ENCODE measurements around the gene ANGPTL8.
A peak's percentile ranks its signal among the peaks of the same experiment; 100 is the strongest.

Gene ANGPTL8

GRCh38 chr19:11265177-11265784, 25.9 kb downstream of the ANGPTL8 start:
- no peaks in the 10 kb centered on the region for H3K36me3 ChIP-seq (replicated peaks in 1 of 2; ENCODE audit: control insufficient read depth in 2 of 2, insufficient read depth in 2 of 2, low read length in 2 of 2)
- H4K8ac ChIP-seq (ENCODE audit: low read depth, low read length), result no peak overlapping the region
- no peak overlapping the region for H2BK5ac ChIP-seq (ENCODE audit: low read length)
- no peak overlapping the region for H3K9ac ChIP-seq (ENCODE audit: low read depth, low read length, poor library complexity)
- H3K4ac ChIP-seq (ENCODE audit: low read length), result no peak overlapping the region
- peak overlapping the region; percentile 1 for H2AK5ac ChIP-seq (ENCODE audit: low read depth, low read length)
- DNase-seq (ENCODE audit: low spot score), result no peak
- no peak overlapping the region for H2BK120ac ChIP-seq (ENCODE audit: low read depth, low read length)
- no peak overlapping the region for H3K27ac ChIP-seq (replicated peaks; ENCODE audit: low read length)
- no peak overlapping the region for H3K4me3 ChIP-seq (ENCODE audit: low read length in 2 of 2)
- H3K9me3 ChIP-seq (replicated peaks in 1 of 2; ENCODE audit: control insufficient read depth in 2 of 2, insufficient read depth in 1 of 2, low read depth in 1 of 2, low read length in 2 of 2), result no peaks in the 10 kb centered on the region
- H3K23ac ChIP-seq (ENCODE audit: low read depth, low read length, poor library complexity), result no peak overlapping the region
- no peak overlapping the region for H3K14ac ChIP-seq (ENCODE audit: low read length)
- no peaks in the 10 kb centered on the region for H3K27me3 ChIP-seq (ENCODE audit: control insufficient read depth in 3 of 3, insufficient read depth in 3 of 3, low read depth in 1 of 3, low read length in 3 of 3)
- no peak overlapping the region for H2AFZ ChIP-seq (ENCODE audit: low read length)
- no CpG with 5 or more reads among the region's 6 CpGs for WGBS, 2 donors (ENCODE audit: extremely low coverage in 2 of 2, insufficient read length in 2 of 2, insufficient replicate concordance in 1 of 2)
- peaks cover 2% of the 10 kb centered on the region for H3K79me1 ChIP-seq (ENCODE audit: low read depth, low read length)
- H3K18ac ChIP-seq (ENCODE audit: low read length), result peak overlapping the region; percentile 42
- peaks cover 3 to 7% of the 10 kb centered on the region in 2 donors for H3K4me1 ChIP-seq (ENCODE audit: control insufficient read depth in 2 of 2, insufficient read depth in 1 of 2, low read depth in 1 of 2, low read length in 2 of 2)
- H2BK15ac ChIP-seq (ENCODE audit: low read length), result no peak overlapping the region
- H3K4me2 ChIP-seq (ENCODE audit: insufficient read depth, low read length, poor library complexity, severe bottlenecking), result no peak overlapping the region
- H2BK12ac ChIP-seq (ENCODE audit: low read length), result no peak overlapping the region
- no peak overlapping the region for H4K91ac ChIP-seq (ENCODE audit: low read depth, low read length, poor library complexity)

GRCh38 chr19:11265785-11266236, 26.4 kb downstream of the ANGPTL8 start:
- Histone ChIP-seq H3K4me1 (ENCODE audit: control insufficient read depth in 2 of 2, insufficient read depth in 1 of 2, low read depth in 1 of 2, low read length in 2 of 2) (peaks cover 3 to 7% of the 10 kb centered on the region in 2 donors), H3K36me3 (replicated peaks in 1 of 2; ENCODE audit: control insufficient read depth in 2 of 2, insufficient read depth in 2 of 2, low read length in 2 of 2) (no peaks in the 10 kb centered on the region), H2BK15ac (ENCODE audit: low read length) (peak overlapping the region; percentile 90), H3K4me2 (ENCODE audit: insufficient read depth, low read length, poor library complexity, severe bottlenecking) (no peak overlapping the region), H2BK12ac (ENCODE audit: low read length) (peak overlapping the region; percentile 65), H3K4ac (ENCODE audit: low read length) (no peak overlapping the region), H3K23ac (ENCODE audit: low read depth, low read length, poor library complexity) (peak overlapping the region; percentile 49), H3K27ac (replicated peaks; ENCODE audit: low read length) (no peak overlapping the region), H3K79me1 (ENCODE audit: low read depth, low read length) (peaks cover 2% of the 10 kb centered on the region), H3K18ac (ENCODE audit: low read length) (peak overlapping the region; percentile 42), H2AK5ac (ENCODE audit: low read depth, low read length) (peak overlapping the region; percentile 1), H2BK120ac (ENCODE audit: low read depth, low read length) (no peak overlapping the region), H4K91ac (ENCODE audit: low read depth, low read length, poor library complexity) (no peak overlapping the region), H3K27me3 (ENCODE audit: control insufficient read depth in 3 of 3, insufficient read depth in 3 of 3, low read depth in 1 of 3, low read length in 3 of 3) (no peaks in the 10 kb centered on the region), H2BK5ac (ENCODE audit: low read length) (no peak overlapping the region), H3K9me3 (replicated peaks in 1 of 2; ENCODE audit: control insufficient read depth in 2 of 2, insufficient read depth in 1 of 2, low read depth in 1 of 2, low read length in 2 of 2) (no peaks in the 10 kb centered on the region), H3K9ac (ENCODE audit: low read depth, low read length, poor library complexity) (peak overlapping the region; percentile 38), H3K4me3 (ENCODE audit: low read length in 2 of 2) (no peak overlapping the region), H3K14ac (ENCODE audit: low read length) (no peak overlapping the region), H2AFZ (ENCODE audit: low read length) (no peak overlapping the region), H4K8ac (ENCODE audit: low read depth, low read length) (no peak overlapping the region)
- DNase-seq (ENCODE audit: low spot score), result no peak
- WGBS, 2 donors (ENCODE audit: extremely low coverage in 2 of 2, insufficient read length in 2 of 2, insufficient replicate concordance in 1 of 2), result no CpG with 5 or more reads among the region's 11 CpGs

- no peaks in the 10 kb centered on the region for H3K27me3 ChIP-seq (ENCODE audit: control insufficient read depth in 3 of 3, insufficient read depth in 3 of 3, low read depth in 1 of 3, low read length in 3 of 3)
- H4K8ac ChIP-seq (ENCODE audit: low read depth, low read length), result no peak overlapping the region
- no peak overlapping the region for H3K27ac ChIP-seq (replicated peaks; ENCODE audit: low read length)
- no peak overlapping the region for H3K9ac ChIP-seq (ENCODE audit: low read depth, low read length, poor library complexity)
- DNase-seq (ENCODE audit: low spot score), result no peak
- no peak overlapping the region for H2AFZ ChIP-seq (ENCODE audit: low read length)
- no peak overlapping the region for H3K18ac ChIP-seq (ENCODE audit: low read length)
- H3K4ac ChIP-seq (ENCODE audit: low read length), result no peak overlapping the region
- H2BK15ac ChIP-seq (ENCODE audit: low read length), result no peak overlapping the region
- H2BK5ac ChIP-seq (ENCODE audit: low read length), result no peak overlapping the region
- WGBS, 2 donors (ENCODE audit: extremely low coverage in 2 of 2, insufficient read length in 2 of 2, insufficient replicate concordance in 1 of 2), result no CpG with 5 or more reads among the region's 10 CpGs
- H3K36me3 ChIP-seq (replicated peaks in 1 of 2; ENCODE audit: control insufficient read depth in 2 of 2, insufficient read depth in 2 of 2, low read length in 2 of 2), result no peaks in the 10 kb centered on the region
- H3K14ac ChIP-seq (ENCODE audit: low read length), result peak overlapping the region; percentile 25
- H2BK120ac ChIP-seq (ENCODE audit: low read depth, low read length), result no peak overlapping the region
- peaks cover 0 to 6% of the 10 kb centered on the region in 2 donors for H3K4me1 ChIP-seq (ENCODE audit: control insufficient read depth in 2 of 2, insufficient read depth in 1 of 2, low read depth in 1 of 2, low read length in 2 of 2)
- H3K79me1 ChIP-seq (ENCODE audit: low read depth, low read length), result no peaks in the 10 kb centered on the region
- H2AK5ac ChIP-seq (ENCODE audit: low read depth, low read length), result no peak overlapping the region
- no peak overlapping the region for H2BK12ac ChIP-seq (ENCODE audit: low read length)
- H4K91ac ChIP-seq (ENCODE audit: low read depth, low read length, poor library complexity), result no peak overlapping the region
- no peaks in the 10 kb centered on the region for H3K9me3 ChIP-seq (replicated peaks in 1 of 2; ENCODE audit: control insufficient read depth in 2 of 2, insufficient read depth in 1 of 2, low read depth in 1 of 2, low read length in 2 of 2)
- no peak overlapping the region for H3K4me2 ChIP-seq (ENCODE audit: insufficient read depth, low read length, poor library complexity, severe bottlenecking)
- no peak overlapping the region for H3K23ac ChIP-seq (ENCODE audit: low read depth, low read length, poor library complexity)
- no peak overlapping the region for H3K4me3 ChIP-seq (ENCODE audit: low read length in 2 of 2)
Observed at GRCh38 chr19:11267316-11268085, 28.1 kb downstream of the ANGPTL8 start.

- Histone ChIP-seq H4K91ac (ENCODE audit: low read depth, low read length, poor library complexity) (no peak overlapping the region), H2AK5ac (ENCODE audit: low read depth, low read length) (no peak overlapping the region), H3K4ac (ENCODE audit: low read length) (no peak overlapping the region), H3K27ac (replicated peaks; ENCODE audit: low read length) (no peak overlapping the region), H3K79me1 (ENCODE audit: low read depth, low read length) (no peaks in the 10 kb centered on the region), H2BK120ac (ENCODE audit: low read depth, low read length) (no peak overlapping the region), H3K18ac (ENCODE audit: low read length) (peak overlapping the region; percentile 15), H3K9me3 (replicated peaks in 1 of 2; ENCODE audit: control insufficient read depth in 2 of 2, insufficient read depth in 1 of 2, low read depth in 1 of 2, low read length in 2 of 2) (no peaks in the 10 kb centered on the region), H3K4me1 (ENCODE audit: control insufficient read depth in 2 of 2, insufficient read depth in 1 of 2, low read depth in 1 of 2, low read length in 2 of 2) (peaks cover 0 to 5% of the 10 kb centered on the region in 2 donors), H3K9ac (ENCODE audit: low read depth, low read length, poor library complexity) (no peak overlapping the region), H2AFZ (ENCODE audit: low read length) (peak overlapping the region; percentile 4), H3K4me3 (ENCODE audit: low read length in 2 of 2) (no peak overlapping the region), H2BK5ac (ENCODE audit: low read length) (no peak overlapping the region), H2BK15ac (ENCODE audit: low read length) (no peak overlapping the region), H2BK12ac (ENCODE audit: low read length) (no peak overlapping the region), H3K36me3 (replicated peaks in 1 of 2; ENCODE audit: control insufficient read depth in 2 of 2, insufficient read depth in 2 of 2, low read length in 2 of 2) (no peaks in the 10 kb centered on the region), H3K4me2 (ENCODE audit: insufficient read depth, low read length, poor library complexity, severe bottlenecking) (no peak overlapping the region), H3K23ac (ENCODE audit: low read depth, low read length, poor library complexity) (no peak overlapping the region), H3K27me3 (ENCODE audit: control insufficient read depth in 3 of 3, insufficient read depth in 3 of 3, low read depth in 1 of 3, low read length in 3 of 3) (no peaks in the 10 kb centered on the region), H4K8ac (ENCODE audit: low read depth, low read length) (no peak overlapping the region), H3K14ac (ENCODE audit: low read length) (no peak overlapping the region)
- DNase-seq (ENCODE audit: low spot score), result no peak
- no CpG with 5 or more reads among the region's 10 CpGs for WGBS, 2 donors (ENCODE audit: extremely low coverage in 2 of 2, insufficient read length in 2 of 2, insufficient replicate concordance in 1 of 2)
Observed at GRCh38 chr19:11268783-11269267, 29.4 kb downstream of the ANGPTL8 start.
